ELR (cell line): ENCODE data around the gene STPG2.

Source experiments
- DNase-seq: peaks from one replicate; pipeline ENCODE4 v3.0.0-alpha.2; 2015; ENCODE audit warnings: low read depth

Gene STPG2

DNA sequence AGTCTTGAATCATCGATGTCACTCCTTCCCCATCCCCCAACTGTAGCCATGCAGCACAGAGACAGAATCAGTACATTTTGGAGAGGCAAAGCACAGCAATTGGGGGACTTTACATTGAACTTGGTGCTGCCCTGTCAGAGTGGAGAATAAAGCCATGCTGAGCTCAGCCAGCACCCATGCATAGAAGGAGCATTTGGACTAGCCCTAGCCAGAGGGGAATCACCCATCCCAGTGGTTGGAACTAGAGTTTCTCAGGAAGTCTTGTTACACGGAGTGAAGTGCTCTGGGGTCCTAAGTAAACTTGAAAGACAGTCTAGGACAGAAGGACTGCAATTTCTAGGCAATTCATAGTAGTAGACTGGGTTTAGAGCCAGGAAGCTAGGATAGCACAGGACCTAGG is 49.6 kb downstream of the STPG2 start:
- no peak for DNase-seq

DNA sequence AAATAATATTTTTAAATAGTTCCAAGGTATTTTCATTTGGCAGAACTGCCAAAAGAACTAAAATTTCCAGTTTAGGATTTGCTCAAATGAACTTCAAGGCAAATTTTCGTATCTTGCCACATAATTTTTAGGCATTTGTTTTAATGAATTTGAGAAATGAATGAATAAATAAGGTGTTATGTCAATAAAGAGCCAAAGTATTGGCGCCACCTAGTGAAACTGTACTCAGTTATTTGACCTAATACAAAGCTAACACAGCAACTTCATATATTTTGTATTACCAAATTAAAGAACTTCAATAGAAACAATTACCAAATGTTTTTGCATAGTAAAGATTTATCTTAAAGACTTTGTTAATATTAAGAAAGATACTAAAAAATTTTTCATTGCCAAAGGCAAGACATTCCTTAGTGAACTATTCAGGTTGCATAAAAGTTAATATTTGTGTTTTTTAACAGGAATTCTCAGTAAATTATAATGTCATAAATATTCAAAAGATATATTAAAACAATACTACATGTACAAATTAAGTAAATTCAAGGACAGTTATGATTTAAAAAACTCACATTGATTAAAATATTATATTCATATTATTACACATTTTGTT is 50.3 kb downstream of the STPG2 start:
- peak; percentile 30 for DNase-seq

DNA sequence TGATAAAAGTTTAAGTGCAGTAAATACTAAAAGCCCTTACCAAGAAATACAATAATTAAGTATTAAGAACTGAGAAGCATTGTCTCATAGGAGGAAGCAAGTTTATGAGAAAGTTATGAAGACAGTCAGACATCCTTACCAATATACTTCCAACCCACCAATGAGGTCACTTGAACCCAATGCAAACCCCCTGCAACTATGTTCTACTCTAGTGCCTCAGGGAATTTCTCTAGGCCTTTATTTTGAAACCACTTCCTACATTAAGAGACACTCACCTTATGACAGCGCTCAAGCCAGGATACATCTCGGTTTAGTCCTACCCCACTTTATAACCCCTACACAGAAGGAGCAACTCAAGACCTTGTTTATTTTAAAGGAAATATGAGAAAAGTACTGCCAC is 61.3 kb downstream of the STPG2 start:
- no peak for DNase-seq

- DNase-seq: no peak
These were observed 74.8 kb downstream of the STPG2 start for GRCh38 chr4:98068495-98068894.

DNA sequence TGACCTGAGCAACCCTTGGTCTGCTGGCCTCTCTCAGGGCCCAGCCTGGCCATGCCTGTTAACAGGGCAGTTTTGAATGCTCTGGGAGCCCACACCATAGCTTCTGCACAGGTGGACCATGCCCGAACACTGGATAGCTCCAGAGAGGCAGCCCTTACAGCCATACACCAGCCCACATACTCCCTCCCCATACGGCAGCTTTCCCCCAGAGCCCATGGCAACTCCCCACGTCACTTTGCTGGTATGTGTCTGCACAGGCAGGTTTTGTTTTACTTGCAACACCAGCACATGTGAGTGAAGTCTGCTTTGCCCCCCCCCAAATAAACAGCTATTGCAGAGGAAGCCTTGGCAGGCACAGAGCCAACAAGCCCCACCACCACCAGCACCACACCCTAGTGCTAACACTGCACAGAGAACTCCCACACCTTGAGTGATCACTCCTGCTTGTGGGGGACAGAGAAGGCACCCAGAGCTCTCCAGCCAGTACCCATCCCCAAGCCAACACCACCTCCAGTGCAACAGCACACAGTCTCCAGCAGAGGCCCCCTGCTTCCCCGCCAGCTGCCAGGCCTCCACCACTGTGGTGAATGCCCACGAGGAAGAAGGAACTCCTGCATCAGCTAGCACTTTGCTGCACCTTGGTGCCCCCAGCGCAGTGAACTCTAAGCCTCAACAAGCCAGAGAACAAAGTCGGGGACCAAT is 87.3 kb downstream of the STPG2 start:
- DNase-seq: no peak

GRCh38 chr4:98046665-98047064 is 96.6 kb downstream of the STPG2 start:
- DNase-seq: no peak

- DNase-seq: no peak
These were observed 113.2 kb downstream of the STPG2 start for GRCh38 chr4:98030059-98030458.

GRCh38 chr4:98027827-98028226 is 115.4 kb downstream of the STPG2 start:
- DNase-seq: peak; percentile 27

- DNase-seq: no peak
These were observed 116.9 kb downstream of the STPG2 start for GRCh38 chr4:98026362-98026761.

- no peak for DNase-seq
These were observed 136.4 kb downstream of the STPG2 start for GRCh38 chr4:98006814-98007412.

- DNase-seq: no peak
These were observed 137.2 kb downstream of the STPG2 start for GRCh38 chr4:98006060-98006459.

GRCh38 chr4:98000940-98001339 is 142.3 kb downstream of the STPG2 start:
- DNase-seq: no peak

- no peak for DNase-seq
These were observed 145.1 kb downstream of the STPG2 start for GRCh38 chr4:97998203-97998602.

- DNase-seq: no peak
These were observed 148.4 kb downstream of the STPG2 start for GRCh38 chr4:97994765-97995465.

DNA sequence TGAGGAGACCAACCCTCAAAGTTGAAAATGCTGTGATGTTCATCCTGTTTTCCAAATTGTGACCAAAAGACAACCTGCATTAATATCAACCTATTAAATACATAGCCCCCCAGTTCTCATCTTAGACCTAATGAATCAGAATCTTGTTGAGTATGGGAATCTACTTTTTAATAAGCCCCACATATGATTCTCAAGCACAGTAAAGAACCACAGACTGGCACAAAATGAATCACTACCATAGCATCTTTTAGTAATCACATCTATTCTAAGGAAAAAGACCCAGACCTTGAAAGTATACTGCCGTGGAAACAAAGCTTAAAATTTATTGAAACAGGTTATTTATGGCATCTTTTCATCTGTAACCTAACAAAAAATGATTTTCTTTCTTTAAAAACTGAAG is 152.9 kb downstream of the STPG2 start:
- DNase-seq: no peak

DNA sequence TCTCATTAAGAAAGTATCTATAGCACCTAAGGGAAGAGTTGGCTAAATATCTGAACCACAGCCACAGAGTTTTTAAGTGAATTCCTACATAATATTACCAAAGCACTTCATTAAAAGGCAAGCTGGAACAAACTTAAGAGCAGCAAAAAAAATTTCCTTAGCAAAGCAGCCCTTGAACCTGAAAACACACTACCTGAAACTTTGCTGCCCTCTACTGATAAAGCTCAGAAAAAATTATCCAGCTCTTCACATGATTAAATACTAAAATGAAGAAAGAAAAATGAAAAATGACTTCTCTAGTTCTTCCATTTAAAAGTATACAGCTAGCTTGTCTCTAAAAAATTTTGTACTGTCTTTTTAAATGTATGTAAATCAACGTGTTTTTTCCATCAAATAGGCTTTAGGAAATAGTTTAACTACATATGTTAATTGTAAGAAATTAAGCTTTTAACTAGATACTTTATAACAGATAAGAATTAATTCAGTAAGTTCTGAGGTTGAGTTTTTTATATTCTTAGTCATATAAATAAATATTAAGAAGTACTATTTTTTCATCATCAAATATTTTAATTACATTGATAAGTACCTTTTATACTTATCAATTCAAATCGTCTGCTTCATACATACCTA is 156.1 kb downstream of the STPG2 start:
- peak; percentile 13 for DNase-seq

- peak; percentile 10 for DNase-seq
These were observed 158.6 kb downstream of the STPG2 start for GRCh38 chr4:97984545-97985131.

DNA sequence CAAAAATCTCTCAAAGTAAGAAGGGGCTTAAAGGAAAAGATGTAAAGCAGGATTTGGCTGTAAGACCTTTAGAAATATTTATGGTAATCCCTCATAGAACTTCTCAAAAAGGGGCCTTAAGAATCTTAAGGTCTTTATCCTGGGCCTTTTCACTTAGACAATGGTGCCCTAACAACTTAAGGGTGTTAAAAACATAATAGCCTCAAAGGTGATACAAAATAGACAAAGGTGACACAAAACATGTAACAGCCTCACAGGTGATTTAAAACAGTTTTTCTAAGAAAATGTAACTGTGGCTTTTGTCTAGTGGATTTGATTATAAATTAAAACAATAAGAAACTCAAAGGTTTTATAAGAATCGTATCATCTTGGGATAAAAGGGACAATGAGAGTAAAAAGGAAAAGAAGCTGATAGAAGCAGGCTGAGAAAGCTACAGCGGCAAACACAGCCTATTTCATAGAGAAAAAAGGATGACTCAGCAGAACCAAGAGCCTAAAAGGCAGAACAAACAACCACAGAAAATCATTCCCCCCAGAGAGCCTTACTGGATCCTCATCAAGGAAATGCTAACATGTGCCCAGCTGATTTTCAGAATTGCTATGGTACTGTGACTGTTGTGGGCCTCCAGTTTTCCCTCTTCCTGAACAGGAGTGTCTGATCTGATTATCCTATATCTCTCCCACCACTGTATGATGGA is 164.3 kb downstream of the STPG2 start:
- DNase-seq: no peak

DNA sequence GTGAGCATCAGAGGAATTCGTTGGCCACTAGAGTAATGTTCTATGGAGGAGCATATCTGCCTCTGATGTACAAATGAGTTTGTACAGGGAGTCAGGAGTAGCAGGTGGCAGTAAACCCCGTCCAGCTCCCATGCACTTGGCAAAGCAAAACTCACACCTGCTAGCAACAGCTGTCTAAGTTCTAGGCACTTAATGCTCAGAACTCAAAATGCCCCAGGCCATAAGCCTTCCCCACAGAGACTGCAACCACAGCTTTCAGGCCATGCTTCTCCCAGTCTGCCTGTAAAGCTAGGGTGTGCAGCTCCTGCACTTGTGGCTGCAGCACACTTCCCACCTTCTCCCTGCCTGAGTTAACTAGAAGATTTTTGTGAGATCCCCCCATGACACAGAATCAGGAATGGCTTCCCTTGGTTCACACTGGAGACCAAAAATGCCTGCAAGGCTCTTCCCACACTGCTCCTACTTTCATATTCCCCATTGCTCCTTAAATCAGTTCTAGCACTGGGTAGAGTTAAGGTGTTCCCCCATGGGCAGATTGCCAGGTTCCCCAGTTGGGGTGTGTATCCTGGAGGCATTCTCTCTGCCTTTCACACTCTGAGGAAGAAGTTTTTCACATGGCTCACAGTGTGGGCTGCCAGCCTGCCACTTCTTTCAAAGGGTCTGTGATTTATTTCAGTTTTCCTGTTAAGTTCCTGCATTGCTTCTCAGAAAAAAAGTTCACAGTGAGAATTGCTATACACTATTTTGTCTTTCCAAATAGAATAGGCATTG is 189.9 kb downstream of the STPG2 start:
- DNase-seq: no peak

DNA sequence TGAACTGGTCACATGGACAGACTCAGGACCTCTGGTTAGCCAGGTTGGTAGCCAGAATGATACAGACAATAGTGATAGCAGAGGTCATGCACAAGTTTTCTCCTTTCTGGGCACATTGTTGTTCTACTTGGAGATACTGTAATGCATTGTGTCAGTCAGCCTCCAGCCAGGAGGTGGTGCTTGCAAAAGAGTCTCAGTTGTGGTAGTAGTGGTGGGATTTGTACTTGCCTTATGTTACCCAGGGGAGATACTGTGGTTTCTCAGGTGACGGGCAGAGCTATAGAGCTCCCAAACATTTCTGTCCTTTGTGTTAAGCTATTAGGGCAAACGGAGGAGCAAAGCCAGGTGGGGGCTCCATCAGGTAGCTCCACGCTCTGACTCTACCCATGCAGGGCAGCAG is 190.5 kb downstream of the STPG2 start:
- no peak for DNase-seq

DNA sequence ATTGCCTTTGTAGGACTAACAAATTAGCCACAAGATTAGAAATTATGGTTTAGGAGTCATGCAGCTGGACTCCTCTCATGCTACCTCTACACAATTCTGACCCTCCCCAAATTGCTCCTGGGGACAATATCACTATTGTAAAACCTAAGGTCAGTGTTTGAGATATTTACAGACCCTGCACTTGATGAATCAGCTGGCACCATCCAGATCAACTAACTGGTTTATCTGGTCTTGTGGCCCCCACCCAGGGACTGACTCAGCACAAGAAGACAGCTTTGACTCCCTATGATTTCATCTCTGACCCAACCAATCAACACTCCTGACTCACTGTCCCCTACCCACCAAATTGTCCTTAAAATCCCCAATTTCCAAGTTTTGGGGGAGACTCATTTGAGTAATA is 192.4 kb downstream of the STPG2 start:
- DNase-seq: no peak
